GM23248 (cell line): ENCODE measurements around the gene CRCP. TPM values are rescaled to one million over a fixed set of nuclear protein-coding genes. Genes with fewer than 3 reads are reported as not detected.
"Not testable (repeated sequence)": the region's sequence is repeated elsewhere in the genome, so short reads cannot be mapped to it uniquely, and the experiment has no call there.

Source experiments
- DNase-seq: peaks from one replicate; pipeline ENCODE4 v3.0.0-alpha.2; 2015
- H2AFZ ChIP-seq: fragments of 200-600 bp; sonication (generic); 2 replicates; pipeline ENCODE4 v1.6.1; 2016; ENCODE audit warnings: antibody characterized with exemption
- H3F3A ChIP-seq: fragments of 200-600 bp; sonication (generic); 2 replicates; pipeline ENCODE4 v1.6.1; 2016; ENCODE audit warnings: mild to moderate bottlenecking, antibody characterized with exemption, mixed run types; ENCODE audit not compliant: insufficient read depth
- H3K27ac ChIP-seq: fragments of 200-600 bp; sonication (generic); 2 replicates; pipeline ENCODE4 v1.5.1; 2016; ENCODE audit warnings: mild to moderate bottlenecking
- H3K27me3 ChIP-seq: fragments of 200-600 bp; sonication (generic); replicated peaks from 2 replicates; pipeline ENCODE4 v1.6.1; 2016; ENCODE audit warnings: mild to moderate bottlenecking; ENCODE audit not compliant: insufficient read depth
- H3K36me3 ChIP-seq: fragments of 200-600 bp; sonication (generic); 2 replicates; pipeline ENCODE4 v1.6.1; 2016; ENCODE audit warnings: low read depth, mild to moderate bottlenecking
- H3K4me1 ChIP-seq: fragments of 200-600 bp; sonication (generic); 2 replicates; pipeline ENCODE4 v1.6.1; 2016; ENCODE audit warnings: mild to moderate bottlenecking; ENCODE audit not compliant: insufficient read depth
- H3K4me2 ChIP-seq: fragments of 200-600 bp; sonication (generic); one replicate; pipeline ENCODE4 v1.6.1; 2016; ENCODE audit warnings: mild to moderate bottlenecking; ENCODE audit not compliant: unreplicated experiment
- H3K4me3 ChIP-seq: fragments of 200-600 bp; sonication (generic); 2 replicates; pipeline ENCODE4 v1.5.1; 2016; ENCODE audit warnings: mild to moderate bottlenecking
- H3K79me2 ChIP-seq: fragments of 200-600 bp; sonication (generic); 2 replicates; pipeline ENCODE4 v1.6.1; 2016; ENCODE audit warnings: mild to moderate bottlenecking; ENCODE audit not compliant: insufficient read depth
- H3K9ac ChIP-seq: fragments of 200-600 bp; sonication (generic); 2 replicates; pipeline ENCODE4 v1.6.1; 2016; ENCODE audit warnings: mild to moderate bottlenecking
- H3K9me2 ChIP-seq: fragments of 200-600 bp; sonication (generic); 2 replicates; pipeline ENCODE4 v1.6.1; 2016; ENCODE audit warnings: mixed run types, mild to moderate bottlenecking, moderate library complexity; ENCODE audit not compliant: insufficient read depth
- H3K9me3 ChIP-seq: fragments of 200-600 bp; sonication (generic); one replicate; pipeline ENCODE4 v1.6.1; 2017; ENCODE audit warnings: low read depth
- H4K20me1 ChIP-seq: fragments of 200-600 bp; sonication (generic); 2 replicates; pipeline ENCODE4 v1.6.0; 2016; ENCODE audit not compliant: insufficient read depth
- EZH2 ChIP-seq: fragments of 200-600 bp; sonication (generic); IDR thresholded peaks from 2 replicates; pipeline ENCODE4 v1.6.1; 2018; ENCODE audit warnings: antibody characterized with exemption, mild to moderate bottlenecking; ENCODE audit not compliant: insufficient read depth, poor library complexity, severe bottlenecking
- EZH2phosphoT487 ChIP-seq: fragments of 200-600 bp; sonication (generic); IDR thresholded peaks from 2 replicates; pipeline ENCODE4 v1.6.1; 2018; ENCODE audit warnings: antibody characterized with exemption, moderate library complexity, mild to moderate bottlenecking, low read depth; ENCODE audit not compliant: insufficient read depth
- WGBS, 2 experiments: methylation state at CpG; one replicate each; pipeline ENCODE4 v1.1.6; 2015 to 2017; ENCODE audit warnings: low lambda C conversion rate in 2 of 2, low coverage in 1 of 2; ENCODE audit errors: missing lambda C conversion rate in 2 of 2; 5-methylcytosine and 5-hydroxymethylcytosine counted together
- in situ Hi-C: fragments of 300-500 bp; cut with MboI; formaldehyde crosslinking; loops from 2 replicates; pipeline ENCODE4 v1.15.0; 2020
- polyA plus RNA-seq: library from polyadenylated mRNA; unstranded; fragments of >200 nt; fragmentation: Nextera tagmentation; extraction: Ambion mirVana; gene quantifications from 2 replicates; pipeline ENCODE4 v1.2.1, GENCODE V29; 2016
- total RNA-seq: library from RNA; depleted of rRNA; stranded (reverse); fragments of >200 nt; shearing (Covaris generic); gene quantifications from 2 replicates; pipeline ENCODE4 v1.2.3, GENCODE V29; 2014

CRCP gene
- total and polyA plus RNA-seq, 2 experiments from 2014 or later: 28.6 to 31.3 TPM

- Histone ChIP-seq H3K9me2 (no peaks in the 10 kb centered on the region), H3F3A (peaks cover 51% of the 10 kb centered on the region), H2AFZ (no peak overlapping the region), H4K20me1 (no peaks in the 10 kb centered on the region), H3K4me1 (peaks cover 51% of the 10 kb centered on the region), H3K27ac (no peak overlapping the region), H3K27me3 (no peaks in the 10 kb centered on the region), H3K36me3 (peaks cover 4% of the 10 kb centered on the region; the same call in 1 of the 2 replicates), H3K9ac (no peak overlapping the region), H3K79me2 (peaks cover 51% of the 10 kb centered on the region), H3K4me2 (peak overlapping the region; percentile 4), H3K4me3 (no peak overlapping the region), H3K9me3 (no peaks in the 10 kb centered on the region)
- peak; percentile 32 for DNase-seq
- in situ Hi-C loops: no loop called here
- 49% methylated on average over 17 of the region's 17 CpGs for WGBS, 2 experiments
- TF ChIP-seq EZH2phosphoT487: no peak
- TF ChIP-seq EZH2: no peak
These were observed 30.9 kb downstream of the CRCP start for GRCh38 chr7:66145400-66146104.

GRCh38 chr7:66146701-66147100 lies 32.1 kb downstream of the CRCP start:
- Histone ChIP-seq H3K79me2 (peaks cover 54% of the 10 kb centered on the region), H3K9ac (peak overlapping the region; percentile 34; the same call in 1 of the 2 replicates), H3K4me2 (peak overlapping the region; percentile 24), H3K9me2 (no peaks in the 10 kb centered on the region), H3K9me3 (no peaks in the 10 kb centered on the region), H3K36me3 (peaks cover 4% of the 10 kb centered on the region; the same call in 1 of the 2 replicates), H3F3A (peaks cover 57% of the 10 kb centered on the region), H3K4me1 (peaks cover 53% of the 10 kb centered on the region), H4K20me1 (no peaks in the 10 kb centered on the region), H3K27me3 (no peaks in the 10 kb centered on the region), H3K27ac (peak overlapping the region; percentile 82), H3K4me3 (no peak overlapping the region), H2AFZ (no peak overlapping the region)
- in situ Hi-C loops: no loop called here
- DNase-seq: peak; percentile 72
- TF ChIP-seq EZH2: no peak
- TF ChIP-seq EZH2phosphoT487: no peak
- WGBS, 2 experiments: 14 to 20% methylated on average over 5 of the region's 5 CpGs

- H2AFZ ChIP-seq, H3K4me2 ChIP-seq, H3K9me2 ChIP-seq, H3K9ac ChIP-seq, H3K36me3 ChIP-seq, H3K4me3 ChIP-seq, H3K27me3 ChIP-seq, H4K20me1 ChIP-seq, in situ Hi-C loops, H3K9me3 ChIP-seq, DNase-seq: not testable (repeated sequence)
- peak overlapping the region; percentile 82 for H3K27ac ChIP-seq
- peaks cover 66% of the 10 kb centered on the region for H3F3A ChIP-seq
- peaks cover 63% of the 10 kb centered on the region for H3K4me1 ChIP-seq
- WGBS, 2 experiments: 89 to 92% methylated on average over 4 of the region's 4 CpGs
- peaks cover 53% of the 10 kb centered on the region for H3K79me2 ChIP-seq
These were observed 33.0 kb downstream of the CRCP start for GRCh38 chr7:66147657-66148056.

- 13 to 20% methylated on average over 3 of the region's 3 CpGs for WGBS, 2 experiments
- Histone ChIP-seq H3K4me3 (0 out of 2 replicates have a peak overlapping the region, but pooled peaks have one; percentile 17), H3K27ac (peak overlapping the region; percentile 82), H3K4me2 (peak overlapping the region; percentile 51), H3K9me2 (no peaks in the 10 kb centered on the region), H3K4me1 (peaks cover 66% of the 10 kb centered on the region), H4K20me1 (no peaks in the 10 kb centered on the region), H3K79me2 (peaks cover 53% of the 10 kb centered on the region), H3K27me3 (no peaks in the 10 kb centered on the region), H3K36me3 (peaks cover 23% of the 10 kb centered on the region), H3K9ac (peak overlapping the region; percentile 49), H3F3A (peaks cover 66% of the 10 kb centered on the region), H2AFZ (no peak overlapping the region), H3K9me3 (no peaks in the 10 kb centered on the region)
- in situ Hi-C loops: no loop called here
- TF ChIP-seq EZH2 (no peak), EZH2phosphoT487 (no peak)
- DNase-seq: peak; percentile 56
These were observed 35.8 kb downstream of the CRCP start for GRCh38 chr7:66150471-66150870.
